Renal pelvis (tissue), 4 donors: Measurements from ENCODE around the gene TGIF2. TPM values are rescaled to one million over a fixed set of nuclear protein-coding genes. Genes with fewer than 3 reads are reported as not detected.
"Not testable (repeated sequence)": the region's sequence is repeated elsewhere in the genome, so short reads cannot be mapped to it uniquely, and the experiment has no call there.

ENCODE experiments used
- DNase-seq: peaks from one replicate; pipeline ENCODE4 v3.0.0-alpha.2; 2013
- polyA plus RNA-seq, 3 donors: library from polyadenylated mRNA; unstranded; fragments of 120-200 nt; gene quantifications; one replicate each; pipeline ENCODE4 v1.2.1, GENCODE V29; 2013; ENCODE audit not compliant: insufficient read length in 3 of 3

Gene TGIF2
- polyA plus RNA-seq, 3 donors = 56.4 to 65.0 (median 57.0) TPM

DNA sequence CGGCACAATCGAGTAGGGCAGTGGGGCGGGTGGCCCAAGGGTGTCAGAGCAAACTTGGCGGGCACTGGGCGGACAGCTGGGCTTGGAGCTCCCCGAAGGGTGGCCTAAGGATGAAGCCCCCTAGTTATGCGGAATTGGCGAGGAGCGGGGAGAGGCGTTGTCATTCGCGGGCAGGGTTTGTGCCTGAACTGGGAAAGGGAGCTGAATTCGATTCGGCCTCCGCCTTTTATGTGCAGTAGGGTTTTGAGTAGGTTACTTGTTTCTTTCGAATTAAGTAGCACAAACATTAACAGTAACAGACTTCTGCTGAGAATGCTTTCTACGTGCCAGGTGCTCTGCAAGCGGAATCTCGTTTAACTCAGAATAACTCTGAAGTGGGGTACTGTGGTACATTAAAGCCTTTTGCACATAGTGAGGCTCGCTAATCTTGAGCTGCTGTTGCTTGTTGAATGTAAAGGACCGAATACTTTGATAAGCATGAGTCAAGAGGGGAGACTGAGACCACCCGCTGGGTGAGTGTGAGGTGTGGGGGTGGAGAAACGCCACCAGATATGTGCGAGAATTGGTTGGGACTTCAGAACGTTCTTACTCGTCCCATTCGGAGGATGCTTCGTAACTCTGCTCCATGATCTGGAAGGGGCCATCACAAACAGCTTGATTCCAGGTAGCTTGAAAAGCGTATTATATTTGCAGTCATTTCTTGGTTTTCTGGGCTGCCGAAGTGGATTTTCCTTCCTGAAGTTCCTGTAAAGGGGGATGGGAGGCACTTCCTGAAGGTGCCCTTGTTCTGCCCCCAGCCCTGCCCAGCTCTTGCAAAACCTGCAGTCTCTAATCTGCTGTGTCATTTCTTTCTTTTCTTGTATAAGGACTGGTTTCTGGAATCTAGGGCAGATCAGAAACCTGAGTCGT lies 33.0 kb downstream of the TGIF2 start:
- no peak for DNase-seq

DNA sequence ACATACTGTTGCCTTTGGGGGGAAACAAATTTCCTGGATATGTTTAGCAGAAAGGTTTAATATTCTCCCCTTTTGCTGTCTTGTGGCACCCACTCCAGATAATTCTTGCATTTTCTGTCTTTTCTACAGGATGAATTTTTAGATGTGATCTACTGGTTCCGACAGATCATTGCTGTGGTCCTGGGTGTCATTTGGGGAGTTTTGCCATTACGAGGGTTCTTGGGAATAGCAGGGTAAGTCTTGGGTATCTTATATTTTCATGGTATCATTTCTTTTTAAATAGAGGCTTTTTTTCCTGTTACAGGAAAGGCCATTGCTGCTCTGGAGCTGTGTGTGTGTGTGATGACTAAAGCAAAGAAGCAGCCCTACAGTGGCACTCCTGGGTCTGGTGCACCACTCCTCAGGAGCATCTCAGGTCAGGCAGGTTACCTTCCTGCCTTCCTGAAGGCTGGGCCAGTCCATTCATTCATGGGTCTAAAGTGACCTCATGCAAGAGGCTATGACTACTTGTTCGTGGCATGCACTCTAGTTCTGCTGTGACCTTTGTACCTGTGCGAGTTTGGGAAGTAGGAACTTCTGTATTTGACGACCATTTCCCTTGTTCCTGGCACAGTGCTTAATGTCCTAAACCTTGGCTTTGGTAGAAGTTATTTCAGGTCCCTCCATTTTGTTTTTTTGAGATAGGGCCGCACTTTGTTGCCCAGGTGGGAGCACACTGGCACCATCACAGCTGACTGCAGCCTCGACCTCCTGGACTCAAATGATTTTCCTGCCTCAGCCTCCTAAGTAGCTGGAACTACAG lies 34.4 kb downstream of the TGIF2 start:
- DNase-seq = no peak

DNA sequence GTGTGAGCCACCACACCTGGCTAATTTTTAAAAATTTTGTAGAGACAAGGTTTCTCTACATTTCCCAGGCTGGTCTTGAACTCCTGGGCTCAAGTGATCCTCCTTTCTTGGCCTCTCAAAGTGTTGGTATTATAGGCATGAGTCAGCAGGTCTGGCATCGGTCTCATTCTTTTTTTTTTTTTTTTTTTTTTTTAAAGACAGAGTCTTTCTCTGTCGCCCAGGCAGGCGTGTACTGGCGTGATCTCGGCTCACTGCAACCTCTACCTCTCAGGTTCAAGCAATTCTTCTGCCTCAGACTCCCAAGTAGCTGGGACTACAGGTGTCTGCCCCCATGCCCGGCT lies 35.0 kb downstream of the TGIF2 start:
- DNase-seq = not testable (repeated sequence)

DNA sequence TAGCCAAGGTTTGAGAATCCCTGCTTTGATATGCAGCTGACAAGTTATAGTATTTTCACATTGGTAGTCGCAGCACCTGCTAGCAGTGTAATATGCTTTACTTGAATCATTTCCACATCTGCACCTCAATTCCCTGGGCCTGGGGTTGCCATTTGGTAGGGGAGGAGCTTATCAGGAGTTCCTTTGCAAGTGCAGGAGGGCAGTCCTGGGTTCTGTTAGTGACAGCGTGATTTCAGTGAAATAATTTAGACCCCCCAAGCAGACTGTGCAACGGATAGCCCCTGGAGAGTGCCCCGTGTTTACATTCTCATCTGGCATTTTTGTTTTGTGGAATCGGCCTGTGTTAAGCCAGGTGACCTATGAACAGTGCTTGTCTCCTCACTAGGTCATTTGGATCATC lies 38.2 kb downstream of the TGIF2 start:
- DNase-seq = no peak

DNA sequence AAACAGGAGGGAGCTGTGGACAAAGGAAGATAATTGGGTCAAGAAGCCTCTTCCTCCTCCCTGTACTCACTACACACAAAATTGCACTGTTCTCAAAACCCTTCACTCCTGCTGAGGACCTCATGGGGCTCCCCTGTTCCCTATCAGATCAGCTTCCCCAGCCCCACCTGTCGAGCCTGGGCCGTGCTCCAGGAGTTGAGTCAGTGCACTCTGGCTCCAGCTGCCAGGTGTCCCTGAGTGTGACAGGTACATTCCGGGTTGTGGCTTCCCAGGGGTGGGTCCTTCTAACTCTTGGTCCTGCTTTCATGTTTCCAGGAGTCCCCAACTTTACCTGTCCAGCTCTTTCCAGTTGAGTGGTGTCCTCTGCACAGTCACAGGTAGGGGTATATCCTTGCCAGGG lies 40.6 kb downstream of the TGIF2 start:
- DNase-seq = no peak

DNA sequence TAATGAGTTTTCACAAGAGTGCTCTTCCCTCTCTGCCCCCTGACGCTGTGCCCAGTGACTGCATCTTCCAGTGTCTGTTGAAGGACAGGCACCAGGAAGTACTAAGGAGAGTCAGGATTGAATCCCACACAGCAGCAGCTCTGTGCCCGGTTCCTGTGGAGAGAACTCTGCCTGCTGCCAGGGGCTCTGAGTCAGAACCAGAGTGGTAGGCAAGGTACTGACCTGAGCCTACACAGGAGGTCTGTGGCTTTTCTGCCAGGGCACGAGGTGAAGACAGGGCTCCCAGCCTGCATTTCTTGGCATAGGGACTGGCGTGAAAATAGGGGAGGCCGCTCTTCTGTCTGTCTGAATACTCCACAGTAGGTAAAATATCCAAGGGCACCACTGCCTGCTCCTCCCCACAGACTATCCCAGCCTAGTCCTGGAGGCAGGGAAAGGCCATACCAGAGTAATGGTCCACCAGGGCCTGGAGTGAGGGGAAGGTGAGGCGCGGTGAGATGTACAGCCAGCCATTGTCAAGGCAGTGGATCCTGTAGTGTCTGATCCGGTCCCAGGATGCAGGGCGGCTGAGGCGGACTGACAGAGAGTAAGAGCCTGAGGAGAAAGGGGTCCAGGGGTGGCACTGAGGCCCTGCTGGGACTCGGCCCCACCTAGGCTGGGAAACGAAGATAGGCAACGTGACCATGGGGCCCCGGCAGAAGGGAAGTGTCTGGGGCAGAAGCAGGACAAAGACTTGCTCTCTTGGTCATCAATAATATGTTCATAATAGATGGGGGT lies 41.6 kb downstream of the TGIF2 start:
- DNase-seq = no peak

DNA sequence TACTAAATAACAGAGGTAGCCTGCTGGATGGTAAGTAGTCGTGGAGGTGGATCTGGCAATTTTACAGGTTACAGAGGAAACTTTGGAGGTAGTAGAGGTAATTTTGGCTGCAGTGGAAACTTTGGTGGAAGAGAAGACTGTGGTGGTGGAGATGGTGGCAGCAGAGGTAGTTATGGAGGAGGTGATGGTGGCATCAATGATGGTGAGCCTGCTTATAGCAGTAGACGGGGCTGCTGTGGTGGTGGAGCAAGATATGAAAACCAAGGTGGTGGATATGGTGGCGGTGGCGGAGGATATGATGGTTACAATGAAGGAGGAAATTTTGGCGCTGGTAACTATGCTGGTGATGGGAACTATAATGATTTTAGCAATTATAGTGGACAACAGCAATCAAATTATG lies 47.5 kb downstream of the TGIF2 start:
- no peak for DNase-seq

DNA sequence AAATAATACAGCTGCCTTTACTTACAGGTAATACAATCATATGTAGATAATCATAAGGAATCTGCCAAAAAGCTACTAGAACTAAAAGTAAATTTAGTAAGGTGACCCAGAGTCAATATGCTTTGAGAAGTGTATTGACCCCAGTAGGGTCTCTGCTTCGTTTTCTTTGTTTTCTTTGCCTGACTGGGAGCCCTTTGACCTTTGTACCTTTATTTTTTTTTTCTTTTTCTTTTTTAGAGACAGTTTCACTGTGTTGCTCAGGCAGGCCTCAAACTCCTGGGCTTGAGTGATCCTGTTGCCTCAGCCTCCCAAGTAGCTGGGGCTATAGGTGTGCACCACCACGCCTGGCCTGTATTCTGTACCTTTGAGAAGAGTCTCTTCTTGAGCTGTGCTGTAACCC lies 50.0 kb downstream of the TGIF2 start:
- no peak for DNase-seq

DNA sequence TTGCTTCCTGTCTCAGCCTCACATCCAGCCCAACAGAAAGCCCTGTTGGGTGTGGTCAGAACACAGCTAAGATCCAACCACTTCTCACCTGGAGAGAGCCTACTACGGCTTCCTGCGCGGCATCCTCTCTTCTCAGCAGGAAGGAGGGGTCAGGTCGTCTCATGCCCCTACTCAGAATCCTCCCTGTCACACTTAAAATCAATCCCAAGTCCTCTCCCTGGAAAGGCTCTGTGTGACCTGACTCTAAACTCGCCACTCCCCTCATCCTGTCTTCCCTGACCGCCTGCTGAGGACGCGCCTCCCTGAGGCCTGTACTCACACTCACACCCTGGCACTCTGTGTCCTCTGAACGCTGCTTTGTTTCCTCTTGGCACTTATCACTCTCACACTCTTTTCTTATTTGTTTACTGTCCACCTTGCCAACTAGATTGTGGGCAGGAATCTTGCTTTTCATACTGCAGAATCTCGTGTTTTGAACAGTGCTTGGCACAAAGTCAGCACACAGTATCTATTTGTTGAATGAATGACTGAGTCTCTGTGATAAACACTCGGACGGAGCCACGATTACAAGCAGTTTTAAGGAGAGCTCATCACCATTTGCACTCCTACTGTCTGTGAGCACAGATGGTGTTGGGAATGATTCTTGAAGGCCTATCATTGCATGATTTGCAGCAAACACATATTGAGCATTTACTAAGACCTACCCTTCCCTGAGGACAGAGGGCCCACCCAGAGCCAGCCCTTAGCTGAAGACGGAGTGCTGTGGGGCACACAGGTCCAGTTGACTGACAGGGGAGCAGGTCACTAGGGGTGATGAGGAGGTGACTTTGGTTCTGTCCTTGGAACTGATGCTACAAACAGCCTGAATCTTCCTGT lies 50.9 kb downstream of the TGIF2 start:
- no peak for DNase-seq

DNA sequence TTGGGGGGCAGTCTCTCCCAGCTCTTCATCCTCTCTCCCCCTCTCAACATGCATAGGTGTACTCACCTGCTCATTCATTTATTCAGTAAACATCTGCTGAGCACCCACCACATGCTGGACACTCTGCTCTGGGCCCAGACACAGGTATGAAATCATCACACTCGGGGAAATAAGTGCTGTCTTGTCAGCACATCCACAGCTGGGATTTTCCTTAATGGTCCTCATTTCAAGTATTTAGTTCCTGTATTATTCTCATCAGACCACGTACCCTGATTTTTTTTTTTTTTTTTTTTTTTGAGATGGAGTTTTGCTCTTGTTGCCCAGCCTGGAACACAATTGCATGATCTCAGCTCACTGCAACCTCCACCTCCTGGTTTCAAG lies 51.5 kb downstream of the TGIF2 start:
- DNase-seq = no peak

DNA sequence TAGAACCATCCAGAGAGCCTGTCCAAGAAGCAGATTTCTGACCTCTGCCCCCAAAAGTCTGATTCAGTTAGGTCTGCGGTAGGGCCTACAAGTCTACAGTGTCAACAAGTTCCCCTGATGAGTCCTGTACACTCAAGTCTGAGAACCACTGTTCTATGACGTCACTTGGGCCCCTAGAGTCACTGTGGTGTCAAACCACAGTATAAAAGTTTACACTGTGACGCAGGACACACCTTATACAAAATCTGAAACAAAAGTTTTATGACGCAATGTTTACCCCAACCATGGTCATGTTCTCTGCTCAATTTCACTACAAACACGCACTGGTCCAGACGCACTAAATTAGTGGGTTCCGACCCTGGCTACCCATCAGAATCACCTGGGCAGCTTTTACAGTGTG lies 54.7 kb downstream of the TGIF2 start:
- DNase-seq = no peak

DNA sequence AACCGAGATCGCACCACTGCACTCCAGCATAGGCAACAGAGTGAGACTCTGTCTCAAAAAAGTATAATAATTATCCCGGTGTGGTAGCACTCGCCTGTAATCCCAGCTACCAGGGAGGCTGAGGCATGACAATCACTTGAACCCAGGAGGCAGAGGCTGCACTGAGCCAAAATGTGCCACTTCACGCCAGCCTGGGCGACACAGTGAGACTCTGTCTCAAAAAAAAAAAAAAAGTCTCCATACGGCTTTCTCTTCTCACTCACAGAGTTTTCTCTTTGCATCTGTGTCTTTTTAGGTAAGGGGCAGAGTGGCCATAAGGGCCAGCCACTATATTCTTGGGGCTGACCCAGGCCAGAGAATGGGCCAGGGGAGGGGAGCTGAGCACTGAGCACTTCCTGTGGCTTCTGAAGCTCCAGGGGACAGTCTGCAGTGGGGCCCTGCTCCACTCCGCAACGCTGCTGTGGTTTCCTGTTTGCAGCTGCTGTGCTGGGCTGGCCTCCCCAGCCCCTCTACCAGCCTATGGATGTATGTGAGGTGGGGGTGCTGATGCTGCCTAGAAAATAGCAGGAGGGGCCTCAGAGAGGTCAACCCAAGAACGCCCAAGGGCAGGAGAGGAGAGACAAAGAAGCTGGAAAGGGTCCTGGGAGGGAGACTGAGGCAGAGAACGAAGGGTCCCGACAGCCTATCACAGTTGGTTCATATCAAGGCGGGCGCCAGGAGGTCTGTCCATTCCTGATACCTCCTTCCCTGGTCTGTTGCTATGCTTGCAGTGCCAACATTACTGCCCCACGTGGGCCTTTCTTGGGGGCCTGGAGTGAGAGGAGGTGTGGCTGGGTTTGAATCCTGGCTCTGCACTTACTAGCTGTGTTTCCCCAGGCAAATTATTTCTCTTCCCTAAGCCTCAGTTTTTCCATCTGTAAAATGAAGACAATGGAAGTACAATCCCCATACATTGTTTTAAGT lies 56.6 kb downstream of the TGIF2 start:
- no peak for DNase-seq

DNA sequence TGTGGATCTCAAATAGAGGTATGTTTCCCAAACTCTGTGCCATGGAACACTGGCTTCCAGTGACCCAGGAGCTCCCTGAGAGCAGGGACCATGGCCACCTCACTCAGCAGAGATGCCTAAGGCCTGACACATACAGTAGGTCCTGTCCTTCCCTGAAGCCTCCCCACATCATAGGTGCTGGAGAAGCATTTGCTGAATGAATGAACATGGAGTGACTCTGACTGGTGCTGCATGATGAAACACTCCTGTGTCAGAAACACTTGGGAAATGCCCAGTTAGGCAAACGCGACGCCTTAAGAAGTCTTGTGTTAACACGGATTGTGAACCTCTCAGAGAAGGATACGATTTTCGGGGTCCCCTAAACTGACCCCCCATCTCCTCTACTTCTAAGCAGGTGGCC lies 58.2 kb downstream of the TGIF2 start:
- no peak for DNase-seq

DNA sequence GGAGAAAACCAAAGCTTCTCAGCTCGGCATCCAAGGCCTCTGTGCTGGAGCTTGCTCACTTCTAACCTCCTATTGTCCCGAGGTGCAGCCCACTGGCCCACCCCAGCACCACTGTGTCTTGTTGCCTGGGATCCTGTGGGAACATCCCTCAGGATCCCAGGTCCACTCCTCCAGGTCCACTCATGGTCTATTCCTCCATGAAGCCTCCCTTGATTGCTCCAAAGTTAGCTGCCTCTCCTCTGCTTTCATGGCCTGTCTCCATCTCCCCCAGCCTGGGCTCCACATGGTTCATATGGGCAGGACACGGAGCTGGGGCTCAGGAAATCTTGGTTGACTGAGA lies 58.7 kb downstream of the TGIF2 start:
- DNase-seq = no peak

DNA sequence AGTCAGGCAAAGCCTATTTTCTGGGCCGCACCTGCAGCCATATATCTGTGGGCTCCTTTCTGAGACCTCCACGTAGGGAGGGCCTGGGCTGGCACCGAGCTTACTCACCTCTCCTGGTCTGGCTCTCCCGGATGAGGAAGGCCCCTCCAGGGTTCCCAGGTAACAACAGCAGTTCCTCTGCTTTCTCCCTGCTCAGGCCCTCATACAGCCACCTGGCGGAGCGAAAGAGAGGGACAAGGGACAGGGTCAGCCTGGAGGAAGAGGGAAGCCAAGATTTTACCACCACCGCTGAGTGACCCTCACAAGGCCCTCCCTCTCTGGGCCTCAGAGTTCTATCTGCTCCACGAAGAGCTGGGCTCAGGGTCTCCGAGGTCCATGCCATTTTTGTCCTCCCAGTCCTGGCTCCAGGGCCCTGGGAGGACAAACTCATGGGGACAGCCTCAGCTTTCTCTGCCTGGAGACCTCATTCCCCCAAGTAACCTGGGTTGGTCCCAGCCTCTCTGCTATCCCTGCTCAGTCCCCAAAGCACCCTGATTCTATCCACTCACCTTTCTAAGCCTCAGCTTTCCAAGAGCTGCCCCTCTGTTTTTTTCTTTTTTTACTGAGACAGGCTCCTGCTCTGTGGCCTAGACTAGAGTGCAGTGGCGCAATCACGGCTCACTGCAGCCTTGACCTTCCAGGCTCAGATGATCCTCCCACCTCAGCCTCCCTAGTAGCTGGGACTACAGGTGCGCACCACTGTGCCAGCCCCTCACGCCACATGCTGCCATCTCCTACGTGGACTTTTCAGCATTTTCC lies 59.3 kb downstream of the TGIF2 start:
- DNase-seq = no peak

DNA sequence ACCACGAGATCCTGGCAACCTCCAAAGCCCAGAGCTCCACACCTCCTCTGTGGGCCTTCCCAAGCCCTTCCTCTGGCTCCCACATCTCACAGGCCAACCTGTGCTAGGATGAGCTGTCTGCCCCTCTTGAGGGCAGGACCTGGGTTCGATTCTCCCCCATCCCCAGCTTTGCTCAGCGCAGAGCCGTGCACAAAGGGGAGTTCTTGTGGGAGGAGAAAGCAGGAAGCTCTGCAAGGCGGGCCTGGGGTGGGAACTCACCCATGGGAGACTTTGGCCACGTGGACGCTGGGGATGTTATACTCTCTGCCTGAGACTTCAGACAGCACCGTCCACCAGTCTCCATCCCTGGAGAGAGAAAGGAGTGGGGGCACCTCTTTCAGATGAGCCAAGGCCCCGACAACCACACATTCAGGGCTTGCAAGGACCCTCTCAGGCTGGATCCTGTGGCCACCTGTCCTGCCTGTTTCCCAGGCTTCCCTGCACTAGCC lies 59.9 kb downstream of the TGIF2 start:
- no peak for DNase-seq

DNA sequence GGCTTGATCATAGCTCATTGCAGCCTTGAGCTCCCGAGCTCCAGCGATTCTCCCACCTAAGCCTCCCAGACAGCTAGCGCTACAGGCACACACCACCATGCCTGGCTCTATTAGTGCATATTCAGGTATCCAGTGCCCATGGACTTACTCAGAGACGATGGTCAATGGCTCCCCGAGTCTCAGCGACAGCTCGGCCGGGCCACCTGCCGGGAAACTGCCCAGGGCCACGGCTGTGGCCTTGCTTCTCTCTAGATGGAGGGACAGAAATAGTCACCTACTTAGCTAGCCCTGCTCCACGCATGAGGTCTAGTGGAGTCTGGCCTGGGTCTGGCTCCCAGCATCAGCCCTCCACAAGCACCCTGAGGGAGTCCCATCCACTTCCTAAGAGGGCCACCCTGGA lies 60.9 kb downstream of the TGIF2 start:
- no peak for DNase-seq

DNA sequence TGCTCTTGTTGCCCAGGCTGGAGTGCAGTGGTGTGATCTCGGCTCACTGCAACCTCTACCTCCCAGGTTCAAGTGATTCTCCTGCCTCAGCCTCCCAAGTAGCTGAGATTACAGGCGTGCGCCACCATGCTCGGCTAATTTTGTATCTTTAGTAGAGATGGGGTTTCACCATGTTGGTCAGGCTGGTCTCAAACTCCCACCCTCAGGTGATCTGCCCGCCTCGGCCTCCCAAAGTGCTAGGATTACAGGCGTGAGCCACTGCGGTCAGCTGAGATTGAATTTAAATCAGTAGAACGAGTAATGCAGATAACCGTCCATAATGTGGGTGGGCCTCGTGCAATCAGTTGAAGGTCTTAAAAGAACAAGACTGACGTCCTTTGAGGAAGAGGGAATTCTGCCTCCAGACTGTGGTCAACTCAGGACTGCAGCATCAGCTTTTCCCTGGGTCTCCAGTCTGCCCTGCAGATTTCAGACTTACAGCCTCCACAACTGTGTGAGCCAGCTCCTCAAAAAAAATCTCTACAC lies 65.5 kb downstream of the TGIF2 start:
- not testable (repeated sequence) for DNase-seq

DNA sequence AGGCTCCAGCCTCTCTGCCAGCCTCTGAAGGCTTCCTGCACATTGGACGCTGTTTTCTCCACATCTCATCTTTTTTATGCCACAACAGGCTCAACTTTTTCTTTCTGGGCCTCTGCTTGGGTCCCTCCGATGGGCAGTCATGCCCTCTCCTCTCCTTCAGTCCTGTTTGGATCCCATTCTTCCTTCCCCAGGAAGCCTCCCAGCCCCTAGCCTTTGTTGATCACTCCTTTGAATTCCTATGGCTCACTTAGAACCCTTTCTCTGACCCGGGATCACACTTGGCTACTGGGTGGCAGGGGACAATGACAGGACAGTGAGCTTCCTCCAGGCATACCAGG lies 68.1 kb downstream of the TGIF2 start:
- no peak for DNase-seq
